Uterus (tissue), 2 donors: ENCODE data around the gene NDUFB8.

Experiments
- POLR2A ChIP-seq, 2 donors: fragments of 450-650 bp; IDR thresholded peaks; one replicate each; pipeline ENCODE4 v1.6.1; 2016; ENCODE audit warnings: antibody characterized with exemption in 2 of 2, mild to moderate bottlenecking in 1 of 2, moderate library complexity in 1 of 2
- TF ChIP-seq, protein P1 (sequence below), 4 experiments: fragments of 200-600 bp in 2 of 4; fragments of 450-650 bp in 2 of 4; sonication (generic) in 2 of 4; IDR thresholded peaks; one replicate each; pipeline ENCODE4 v1.5.1; 2016 to 2019; ENCODE audit warnings: antibody characterized with exemption in 4 of 4, mild to moderate bottlenecking in 2 of 4, moderate library complexity in 1 of 4

GRCh38 chr10:100485366-100485765, 44.3 kb downstream of the NDUFB8 start:
- TF ChIP-seq, protein P1, sequence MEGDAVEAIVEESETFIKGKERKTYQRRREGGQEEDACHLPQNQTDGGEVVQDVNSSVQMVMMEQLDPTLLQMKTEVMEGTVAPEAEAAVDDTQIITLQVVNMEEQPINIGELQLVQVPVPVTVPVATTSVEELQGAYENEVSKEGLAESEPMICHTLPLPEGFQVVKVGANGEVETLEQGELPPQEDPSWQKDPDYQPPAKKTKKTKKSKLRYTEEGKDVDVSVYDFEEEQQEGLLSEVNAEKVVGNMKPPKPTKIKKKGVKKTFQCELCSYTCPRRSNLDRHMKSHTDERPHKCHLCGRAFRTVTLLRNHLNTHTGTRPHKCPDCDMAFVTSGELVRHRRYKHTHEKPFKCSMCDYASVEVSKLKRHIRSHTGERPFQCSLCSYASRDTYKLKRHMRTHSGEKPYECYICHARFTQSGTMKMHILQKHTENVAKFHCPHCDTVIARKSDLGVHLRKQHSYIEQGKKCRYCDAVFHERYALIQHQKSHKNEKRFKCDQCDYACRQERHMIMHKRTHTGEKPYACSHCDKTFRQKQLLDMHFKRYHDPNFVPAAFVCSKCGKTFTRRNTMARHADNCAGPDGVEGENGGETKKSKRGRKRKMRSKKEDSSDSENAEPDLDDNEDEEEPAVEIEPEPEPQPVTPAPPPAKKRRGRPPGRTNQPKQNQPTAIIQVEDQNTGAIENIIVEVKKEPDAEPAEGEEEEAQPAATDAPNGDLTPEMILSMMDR (IDR thresholded peaks at IDR 0.05), result no peak
- no peak for TF ChIP-seq POLR2A (IDR thresholded peaks at IDR 0.05)
